Lower lobe of right lung (tissue), 2 donors: ENCODE results near the gene AP3D1. TPM values are rescaled to one million over a fixed set of nuclear protein-coding genes. Genes with fewer than 3 reads are reported as not detected.

Source experiments
- ATAC-seq, 2 donors: fragments of 200-7000 bp; cut with Tn5 transposase; one replicate each; pipeline ENCODE4 v1.9.1; 2020 to 2022; ENCODE audit warnings: mild to moderate bottlenecking in 2 of 2, moderate library complexity in 2 of 2
- DNase-seq: peaks from one replicate; pipeline ENCODE4 v3.0.0-alpha.2; 2020
- H3K27ac ChIP-seq: fragments of 200-600 bp; one replicate; pipeline ENCODE4 v1.8.0; 2022
- H3K27me3 ChIP-seq: fragments of 200-600 bp; one replicate; pipeline ENCODE4 v1.8.0; 2022; ENCODE audit warnings: low read depth
- H3K36me3 ChIP-seq: fragments of 200-600 bp; one replicate; pipeline ENCODE4 v1.8.0; 2022; ENCODE audit warnings: mild to moderate bottlenecking
- H3K4me1 ChIP-seq: fragments of 200-600 bp; one replicate; pipeline ENCODE4 v1.8.0; 2022
- H3K4me3 ChIP-seq: fragments of 200-600 bp; one replicate; pipeline ENCODE4 v1.8.0; 2022; ENCODE audit warnings: mild to moderate bottlenecking
- H3K9me3 ChIP-seq: fragments of 200-600 bp; one replicate; pipeline ENCODE4 v1.8.0; 2022
- intact Hi-C: fragments of 100-400 bp; cut with DNase I; formaldehyde crosslinking; loops from one replicate; pipeline ENCODE4 v1.11.0; 2022
- total RNA-seq: library from RNA; stranded (reverse); fragmentation: NEBNext Ultra II Directional; extraction: Animal tissue kit (Norgen Biotek cat#: 25700); gene quantifications from one replicate; pipeline ENCODE4 v1.2.1, GENCODE V29; 2021
- TF ChIP-seq, protein P1 (sequence below): fragments of 200-600 bp; IDR thresholded peaks from one replicate; pipeline ENCODE4 v1.8.0; 2022; ENCODE audit warnings: antibody characterized with exemption, mild to moderate bottlenecking
- donor health status: DM: no; HTN: yes; CAD: no; lungs with severe emphysema.

The AP3D1 gene
- total RNA-seq, 1 donor from 2014 or later, result 99.5 TPM

GRCh38 chr19:2079076-2079864 is 72.1 kb downstream of the AP3D1 start:
- no peak for DNase-seq
- no peak overlapping the region for H3K4me3 ChIP-seq
- intact Hi-C loops, result loop anchor here (10.0 kb wide), 1 partner anchor 64 kb away; the partner anchor contains the start of gene BTBD2
- no peak for ATAC-seq
- H3K27me3 ChIP-seq, result no peaks in the 10 kb centered on the region
- no peaks in the 10 kb centered on the region for H3K9me3 ChIP-seq
- H3K36me3 ChIP-seq, result peaks cover 98% of the 10 kb centered on the region
- H3K27ac ChIP-seq, result no peak overlapping the region
- peaks cover 38% of the 10 kb centered on the region for H3K4me1 ChIP-seq
- TF ChIP-seq, protein P1, sequence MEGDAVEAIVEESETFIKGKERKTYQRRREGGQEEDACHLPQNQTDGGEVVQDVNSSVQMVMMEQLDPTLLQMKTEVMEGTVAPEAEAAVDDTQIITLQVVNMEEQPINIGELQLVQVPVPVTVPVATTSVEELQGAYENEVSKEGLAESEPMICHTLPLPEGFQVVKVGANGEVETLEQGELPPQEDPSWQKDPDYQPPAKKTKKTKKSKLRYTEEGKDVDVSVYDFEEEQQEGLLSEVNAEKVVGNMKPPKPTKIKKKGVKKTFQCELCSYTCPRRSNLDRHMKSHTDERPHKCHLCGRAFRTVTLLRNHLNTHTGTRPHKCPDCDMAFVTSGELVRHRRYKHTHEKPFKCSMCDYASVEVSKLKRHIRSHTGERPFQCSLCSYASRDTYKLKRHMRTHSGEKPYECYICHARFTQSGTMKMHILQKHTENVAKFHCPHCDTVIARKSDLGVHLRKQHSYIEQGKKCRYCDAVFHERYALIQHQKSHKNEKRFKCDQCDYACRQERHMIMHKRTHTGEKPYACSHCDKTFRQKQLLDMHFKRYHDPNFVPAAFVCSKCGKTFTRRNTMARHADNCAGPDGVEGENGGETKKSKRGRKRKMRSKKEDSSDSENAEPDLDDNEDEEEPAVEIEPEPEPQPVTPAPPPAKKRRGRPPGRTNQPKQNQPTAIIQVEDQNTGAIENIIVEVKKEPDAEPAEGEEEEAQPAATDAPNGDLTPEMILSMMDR, result no peak

- intact Hi-C loops, result loop anchor here (10.0 kb wide), 1 partner anchor 63 kb away; the partner anchor contains the start of gene BTBD2
- H3K36me3 ChIP-seq, result peaks cover 98% of the 10 kb centered on the region
- no peak overlapping the region for H3K27ac ChIP-seq
- no peaks in the 10 kb centered on the region for H3K9me3 ChIP-seq
- no peak overlapping the region for H3K4me3 ChIP-seq
- TF ChIP-seq, protein P1, result no peak
- ATAC-seq, result no peak
- H3K4me1 ChIP-seq, result peaks cover 32% of the 10 kb centered on the region
- H3K27me3 ChIP-seq, result no peaks in the 10 kb centered on the region
- no peak for DNase-seq
These were observed 73.3 kb downstream of the AP3D1 start for GRCh38 chr19:2077833-2078619.

DNA sequence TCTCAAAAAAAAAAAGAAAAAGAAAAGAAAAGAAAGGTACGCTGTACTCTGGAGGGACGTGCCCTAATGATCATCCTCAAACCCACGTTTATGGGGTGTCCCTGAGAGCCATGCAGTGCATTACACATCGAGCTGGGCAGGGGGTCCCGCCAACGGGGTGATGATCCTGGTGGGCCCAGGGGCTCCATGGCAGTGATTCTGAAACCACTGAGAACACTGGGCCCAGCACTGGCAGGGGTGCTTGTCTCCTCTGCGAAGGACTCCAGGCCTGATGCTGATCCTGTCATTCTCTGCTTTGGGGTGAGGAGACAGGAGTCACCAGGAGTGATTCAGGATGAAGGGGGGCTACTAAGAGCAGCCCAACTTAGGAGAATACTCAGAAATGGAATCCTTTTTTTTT is 74.0 kb downstream of the AP3D1 start:
- DNase-seq (no peak), ATAC-seq (no peak)
- intact Hi-C loops, result loop anchor here (10.0 kb wide), 1 partner anchor 63 kb away; the partner anchor contains the start of gene BTBD2
- no peaks in the 10 kb centered on the region for H3K9me3 ChIP-seq
- no peaks in the 10 kb centered on the region for H3K27me3 ChIP-seq
- peaks cover 100% of the 10 kb centered on the region for H3K36me3 ChIP-seq
- no peak overlapping the region for H3K4me3 ChIP-seq
- TF ChIP-seq, protein P1, result no peak
- peaks cover 26% of the 10 kb centered on the region for H3K4me1 ChIP-seq
- no peak overlapping the region for H3K27ac ChIP-seq

DNA sequence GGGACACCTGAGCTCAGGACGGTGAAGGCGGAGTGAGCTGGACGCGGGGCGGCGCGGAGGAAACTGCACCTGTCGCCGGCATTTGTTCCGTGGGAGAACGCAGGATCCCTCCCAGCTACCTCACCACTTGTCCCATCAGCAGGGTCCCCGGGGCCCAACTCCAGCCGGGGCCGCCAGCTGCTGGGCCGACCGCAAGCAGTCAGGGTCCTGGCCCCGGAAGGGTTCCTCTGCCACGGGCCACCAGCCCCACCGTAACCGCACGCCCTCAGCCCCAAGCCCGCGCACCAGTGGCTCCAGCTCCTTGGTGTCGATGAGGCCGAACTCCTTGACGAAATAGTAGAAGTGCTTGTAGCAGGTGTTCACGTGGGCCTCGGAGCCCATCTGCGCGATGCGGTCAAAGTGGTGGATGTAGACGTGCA is 74.8 kb downstream of the AP3D1 start:
- ATAC-seq (no peak), DNase-seq (no peak)
- intact Hi-C loops, result loop anchor here (10.0 kb wide), 1 partner anchor 62 kb away; the partner anchor contains the start of gene BTBD2
- Histone ChIP-seq H3K4me3 (no peak overlapping the region), H3K9me3 (no peaks in the 10 kb centered on the region), H3K4me1 (peaks cover 17% of the 10 kb centered on the region), H3K36me3 (peaks cover 100% of the 10 kb centered on the region), H3K27me3 (no peaks in the 10 kb centered on the region), H3K27ac (no peak overlapping the region)
- TF ChIP-seq, protein P1, result no peak

GRCh38 chr19:2072757-2073551 is 78.4 kb downstream of the AP3D1 start:
- peaks cover 20% of the 10 kb centered on the region for H3K4me1 ChIP-seq
- ATAC-seq, result no peak
- TF ChIP-seq, protein P1, result no peak
- H3K4me3 ChIP-seq, result no peak overlapping the region
- intact Hi-C loops, result loop anchor here (10.0 kb wide), 1 partner anchor 58 kb away; the partner anchor contains the start of gene BTBD2
- H3K36me3 ChIP-seq, result peaks cover 72% of the 10 kb centered on the region
- H3K9me3 ChIP-seq, result no peaks in the 10 kb centered on the region
- H3K27ac ChIP-seq, result no peak overlapping the region
- DNase-seq, result no peak
- no peaks in the 10 kb centered on the region for H3K27me3 ChIP-seq
